Erythroblast (primary cell): Measurements from ENCODE around the gene CDH2.

Source experiments
- DNase-seq, 2 experiments: peaks; one replicate each; lab custom pipeline; 2025; lab: John Stamatoyannopoulos, UW
- GATA1 ChIP-seq: IDR thresholded peaks from 2 replicates; pipeline ENCODE4 v1.6.1; 2011; ENCODE audit warnings: low read depth, mild to moderate bottlenecking, control low read depth, low read length, moderate library complexity
- POLR2A ChIP-seq: IDR thresholded peaks from 2 replicates; pipeline ENCODE4 v1.6.1; 2011; ENCODE audit warnings: mild to moderate bottlenecking, low read length

Gene CDH2

DNA sequence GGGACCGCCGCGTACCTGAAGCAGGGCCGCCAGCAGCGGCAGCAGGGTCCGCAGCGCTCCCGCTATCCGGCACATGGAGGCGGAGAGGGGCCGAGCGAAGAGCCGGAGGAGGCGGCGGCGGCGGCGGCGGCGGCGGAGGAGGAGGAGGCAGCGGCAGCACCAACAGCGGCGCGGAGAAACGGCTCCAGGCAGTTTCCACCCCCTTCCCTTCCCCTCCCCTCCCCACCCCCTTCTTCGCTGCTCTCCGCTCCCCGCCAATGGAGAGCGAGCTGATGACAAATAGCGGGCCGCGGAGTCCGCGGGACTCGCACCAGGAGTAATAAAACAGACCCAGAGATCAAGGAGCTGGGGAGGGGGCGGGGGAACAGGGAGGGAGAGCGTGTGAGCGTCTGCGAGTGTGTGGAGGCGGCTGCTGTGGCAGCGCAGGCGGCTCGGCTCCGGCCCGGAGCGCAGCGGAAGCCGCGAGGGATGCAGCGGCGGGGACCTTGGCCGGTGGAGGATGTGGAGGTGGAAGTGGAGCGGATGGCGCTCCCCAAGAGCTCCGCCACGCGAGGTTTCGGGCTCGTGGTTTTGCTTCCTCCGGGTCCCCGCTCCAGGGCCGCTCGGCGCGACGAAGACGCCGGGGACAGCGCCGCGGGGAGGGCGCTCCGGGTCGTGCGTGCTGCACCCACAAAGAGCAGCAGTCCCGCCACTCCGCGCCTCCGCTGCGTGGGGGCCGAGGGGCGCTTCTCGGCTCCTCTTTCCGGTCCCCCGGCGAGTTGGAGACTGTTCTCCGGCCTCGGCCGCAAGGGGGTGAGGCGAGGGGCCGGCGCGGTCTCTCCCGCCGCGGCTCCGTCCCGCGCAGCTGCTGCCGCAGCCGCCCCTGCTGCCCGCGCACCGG is at the start of gene CDH2:
Gene CDH2 (minus strand): TSS at position 183 of the 880 bp plus-strand sequence. CDS start 108 bp downstream, at position 75.
- no peak for DNase-seq
- TF ChIP-seq POLR2A (no peak), GATA1 (no peak)

DNA sequence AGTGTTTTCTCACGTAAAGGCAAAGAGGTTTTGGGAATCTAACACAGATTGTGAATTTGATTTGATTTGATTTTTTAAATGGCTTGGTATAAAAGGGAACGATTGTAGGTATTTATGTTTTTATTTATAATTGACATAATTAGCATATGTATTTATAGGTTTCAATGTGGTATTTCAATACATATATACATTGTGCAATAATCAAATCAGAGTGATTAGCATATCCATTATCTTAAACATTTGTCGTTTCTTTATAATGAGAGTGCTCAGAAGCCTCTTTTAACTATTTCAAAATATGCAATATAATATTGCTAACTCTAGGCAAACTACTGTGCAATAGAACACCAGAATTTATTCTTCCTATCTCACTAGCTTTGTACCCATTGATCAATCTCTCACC is 35.1 kb upstream of the CDH2 start:
- no peak for TF ChIP-seq POLR2A
- TF ChIP-seq GATA1, result no peak

DNA sequence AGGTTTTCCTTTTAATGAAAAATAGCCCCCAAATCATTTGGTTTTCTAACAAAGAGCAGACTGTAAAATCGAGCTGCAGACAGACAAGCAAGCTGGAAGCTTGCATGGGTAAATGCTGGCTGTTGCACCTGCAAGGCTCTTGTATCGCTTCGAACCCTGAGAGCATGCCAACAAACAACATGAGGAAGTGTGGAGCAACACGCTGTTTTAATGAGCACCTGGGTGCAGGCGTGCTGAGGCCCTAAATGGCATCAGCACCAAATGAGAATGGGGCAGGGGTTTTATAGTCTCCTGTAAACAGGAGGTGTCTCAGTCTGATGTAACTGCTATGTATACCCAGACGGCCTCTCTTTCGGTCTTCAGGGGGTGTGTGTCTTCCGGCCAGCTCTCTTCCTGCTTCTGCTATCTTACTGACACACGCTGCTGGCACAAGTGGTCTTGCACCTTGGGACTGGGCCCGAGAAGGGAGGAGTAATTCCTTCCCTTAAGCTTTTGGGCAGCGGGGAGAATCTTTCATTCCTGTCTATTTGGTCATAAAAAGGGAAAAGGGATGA is 31.9 kb upstream of the CDH2 start:
- TF ChIP-seq GATA1 (no peak), POLR2A (no peak)
- DNase-seq, result no peak

More for the DNA sequence above, 35.1 kb upstream of the CDH2 start:
- DNase-seq, result no peak

DNA sequence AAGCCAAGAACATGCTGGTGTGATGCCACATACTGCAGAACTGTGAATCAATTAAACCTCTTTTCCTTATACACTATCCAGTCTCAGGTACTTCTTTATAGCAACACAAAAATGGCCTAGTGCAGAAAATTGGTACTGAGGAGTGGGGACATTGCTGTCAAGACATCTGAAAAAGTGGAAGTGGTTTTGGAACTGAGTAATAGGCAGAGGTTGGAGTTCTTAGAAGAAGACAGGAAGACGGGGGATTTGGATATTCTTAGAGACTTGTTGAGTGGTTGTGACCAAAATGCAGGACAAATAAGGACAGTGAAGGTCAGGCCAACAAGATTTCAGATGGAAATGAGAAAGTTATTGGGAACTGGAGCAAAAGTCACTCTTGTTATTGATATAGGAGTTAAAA is 31.3 kb upstream of the CDH2 start:
- no peak for DNase-seq
- no peak for TF ChIP-seq POLR2A
- no peak for TF ChIP-seq GATA1

DNA sequence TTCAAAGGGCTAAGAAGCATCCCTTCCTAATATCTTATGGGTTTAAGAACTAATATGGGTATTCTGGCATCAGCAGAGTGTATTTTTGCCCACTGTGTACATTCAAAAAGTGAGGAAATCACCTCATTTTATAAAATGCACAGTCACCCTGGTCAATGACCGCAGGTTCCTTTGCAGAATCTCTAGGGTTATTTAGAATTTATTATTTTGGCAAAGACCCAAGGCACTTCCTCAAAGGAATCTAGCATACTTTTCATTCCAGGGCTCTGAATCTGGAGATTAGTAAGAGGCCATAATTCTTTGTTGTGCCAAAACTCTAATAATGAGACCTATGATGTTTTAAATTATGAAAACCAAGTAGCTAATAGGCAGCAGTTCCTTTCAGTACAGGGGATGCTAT is 27.2 kb upstream of the CDH2 start:
- TF ChIP-seq GATA1, result no peak
- TF ChIP-seq POLR2A, result no peak
- no peak for DNase-seq

DNA sequence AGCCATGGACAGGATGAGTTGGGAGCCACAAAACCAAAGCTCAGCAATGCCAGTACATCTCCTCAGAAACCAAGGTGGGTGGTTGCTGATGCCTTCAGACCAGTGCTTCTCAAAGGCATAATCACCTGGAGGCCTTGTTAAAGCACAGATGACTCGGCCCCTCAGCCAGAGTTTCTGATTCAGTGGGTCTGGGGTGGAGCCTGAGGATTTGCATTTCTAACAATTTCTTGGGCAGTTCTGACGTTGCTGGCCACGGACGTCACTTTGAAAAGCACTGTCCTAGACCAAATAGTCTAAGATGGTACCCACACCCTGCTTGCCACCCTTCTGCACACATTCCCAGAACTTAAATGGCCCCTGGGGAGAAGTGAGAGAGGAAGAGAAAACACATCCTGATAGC is 24.1 kb upstream of the CDH2 start:
- DNase-seq, result no peak
- TF ChIP-seq POLR2A, result no peak
- no peak for TF ChIP-seq GATA1

DNA sequence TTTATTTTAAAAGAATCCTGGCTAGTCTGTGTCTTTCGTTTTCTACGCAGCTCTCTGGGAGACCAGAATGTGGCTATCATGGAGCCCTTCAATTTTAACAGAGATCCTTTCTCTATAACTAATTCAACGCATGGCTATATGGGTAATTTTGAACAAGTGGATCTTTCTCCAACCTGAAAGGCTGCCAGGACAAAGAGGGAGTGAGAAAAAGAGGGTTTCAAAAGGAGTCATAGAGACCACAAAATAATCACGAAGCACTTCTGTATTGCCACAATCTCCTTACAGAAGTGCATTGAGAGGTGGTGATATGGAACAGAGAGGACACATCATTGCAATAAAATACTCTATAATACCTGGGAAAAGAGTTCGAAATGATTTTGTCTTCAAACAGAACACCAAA is 21.7 kb upstream of the CDH2 start:
- no peak for DNase-seq
- TF ChIP-seq POLR2A (no peak), GATA1 (no peak)

DNA sequence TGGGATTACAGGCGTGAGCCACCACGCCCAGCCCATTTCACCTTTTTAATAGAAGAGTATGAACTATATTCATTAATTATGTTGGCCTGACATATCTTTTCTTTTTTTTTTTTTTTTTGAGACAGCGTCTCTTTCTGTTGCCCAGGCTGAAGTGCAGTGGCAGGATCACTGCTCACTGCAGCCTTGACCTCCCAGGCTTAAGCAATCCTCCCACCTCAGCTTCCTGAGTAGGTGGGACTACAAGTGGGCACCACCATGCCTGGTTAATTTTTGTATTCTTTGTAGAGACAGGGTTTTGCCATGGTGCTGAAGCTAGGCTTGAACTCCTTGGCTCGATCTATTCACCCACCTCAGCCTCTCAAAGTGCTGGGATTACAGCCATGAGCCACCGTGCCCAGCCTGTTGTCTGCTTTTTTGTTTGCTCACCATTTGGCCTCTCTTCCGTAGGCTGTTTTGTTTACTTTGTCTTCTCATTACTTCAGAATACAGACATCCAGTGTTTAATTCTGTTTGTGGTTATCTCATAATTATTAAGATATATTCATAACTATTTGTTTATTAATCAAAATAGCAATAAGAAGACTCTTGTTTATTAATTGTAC is 16.3 kb upstream of the CDH2 start:
- TF ChIP-seq GATA1 (no peak), POLR2A (no peak)
- no peak for DNase-seq

DNA sequence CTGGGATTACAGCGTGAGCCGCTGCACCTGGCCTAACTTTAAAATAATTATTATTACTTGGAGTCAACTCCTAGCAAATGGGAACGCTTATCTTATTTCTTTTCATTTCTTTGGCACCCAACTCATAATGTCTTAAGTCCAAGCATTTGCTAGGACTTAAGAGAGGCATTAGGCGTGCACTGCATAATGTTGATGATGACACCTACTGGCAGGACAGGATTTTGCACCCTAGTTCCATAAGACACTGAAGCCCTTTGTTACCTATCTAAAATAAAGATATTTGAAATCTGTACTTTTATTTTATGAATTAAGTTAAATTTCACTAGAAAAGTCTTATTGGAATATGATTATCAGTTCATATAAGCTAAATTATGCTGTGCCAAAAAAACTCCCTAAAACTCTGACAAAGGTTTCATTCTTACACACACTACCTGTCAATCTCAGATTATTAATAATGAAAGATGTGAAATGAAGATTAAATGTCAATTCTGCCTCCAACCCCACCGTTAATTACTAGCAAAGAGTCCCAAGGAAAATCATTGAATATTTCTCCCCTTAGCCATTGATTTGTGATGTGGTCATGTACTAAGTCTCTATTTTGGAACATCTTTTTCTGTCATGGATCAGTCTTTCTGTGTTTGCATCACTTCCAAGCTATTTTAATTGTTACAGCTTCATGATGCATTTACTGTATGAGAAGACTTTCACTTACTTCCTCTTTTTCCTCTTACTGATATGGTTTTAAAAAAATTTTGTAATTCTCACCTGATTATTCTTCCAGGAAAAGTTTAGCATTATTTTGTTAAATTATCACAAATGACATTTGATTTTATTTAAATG is 12.7 kb upstream of the CDH2 start:
- no peak for TF ChIP-seq GATA1
- no peak for TF ChIP-seq POLR2A
- DNase-seq, result peak; percentile 45 to 65

DNA sequence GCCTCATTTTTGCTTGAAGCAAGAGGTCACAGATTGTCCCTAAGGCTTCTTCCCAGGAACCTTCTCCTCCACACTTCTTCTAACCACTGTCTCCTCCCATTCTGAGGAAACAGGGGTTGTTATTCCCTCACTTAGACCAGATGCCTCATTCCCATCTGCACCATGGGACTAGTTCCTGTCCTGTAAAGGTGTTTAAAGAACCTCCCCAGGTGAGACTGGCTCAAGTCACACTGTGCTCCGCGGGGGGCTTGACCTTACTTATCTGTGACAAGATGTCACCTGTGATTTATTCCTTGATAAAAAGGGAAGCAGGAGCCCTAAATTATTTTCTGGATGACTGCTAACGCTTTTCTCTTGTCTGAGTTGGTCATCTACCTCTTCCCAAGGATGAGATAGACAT is 8.2 kb upstream of the CDH2 start:
- TF ChIP-seq GATA1 (no peak), POLR2A (no peak)
- DNase-seq, result no peak

DNA sequence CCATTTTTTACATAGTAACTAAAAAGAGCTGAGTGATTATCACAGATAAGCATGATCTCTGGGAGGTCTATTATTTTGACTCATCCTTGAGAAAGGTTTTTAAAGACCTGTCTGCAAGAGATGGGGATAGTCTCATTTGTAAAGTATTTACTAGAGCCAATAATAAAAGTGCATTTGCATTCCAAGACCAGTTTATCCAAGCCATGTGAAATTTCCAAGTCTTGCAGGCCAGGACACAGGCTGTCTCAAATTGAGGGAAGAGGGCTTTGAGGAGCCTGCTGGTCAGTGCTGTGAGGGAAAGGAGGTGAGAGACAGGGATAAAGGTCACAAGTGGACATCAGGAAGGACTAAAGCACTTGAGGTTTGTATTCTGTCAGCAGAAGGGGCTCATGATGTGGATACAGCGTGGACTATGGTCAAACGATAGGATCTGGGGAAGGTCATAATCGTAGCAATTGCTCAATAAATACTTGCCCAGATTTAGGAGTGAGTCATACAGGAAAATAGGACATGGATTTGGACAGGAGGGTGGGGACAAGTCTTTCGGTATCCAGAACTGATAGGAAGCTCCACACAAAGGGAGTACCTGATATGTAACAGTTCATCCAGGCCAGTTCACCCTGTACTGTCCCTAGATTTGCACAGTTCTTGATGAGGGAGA is 6.6 kb upstream of the CDH2 start:
- DNase-seq, result no peak
- no peak for TF ChIP-seq POLR2A
- TF ChIP-seq GATA1, result no peak

DNA sequence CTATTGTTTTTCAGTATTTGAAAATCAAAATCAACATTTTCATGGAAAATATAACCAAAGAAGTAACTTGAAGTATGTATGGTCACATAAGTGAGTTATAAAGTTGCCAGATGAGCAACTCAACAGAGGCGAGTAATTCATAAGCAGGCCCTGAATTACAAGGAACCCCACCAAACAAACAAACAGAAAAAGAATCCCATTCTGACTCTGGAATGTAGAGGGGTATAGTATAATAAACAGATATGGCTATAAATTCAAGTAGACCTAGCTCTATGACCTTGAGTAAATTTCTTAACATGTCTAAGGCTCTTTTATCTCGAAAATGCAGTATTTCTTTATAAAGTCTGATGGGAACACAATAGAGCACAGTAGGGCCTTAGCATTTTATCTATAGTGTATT is 4.7 kb upstream of the CDH2 start:
- DNase-seq, result no peak
- TF ChIP-seq GATA1 (no peak), POLR2A (no peak)

DNA sequence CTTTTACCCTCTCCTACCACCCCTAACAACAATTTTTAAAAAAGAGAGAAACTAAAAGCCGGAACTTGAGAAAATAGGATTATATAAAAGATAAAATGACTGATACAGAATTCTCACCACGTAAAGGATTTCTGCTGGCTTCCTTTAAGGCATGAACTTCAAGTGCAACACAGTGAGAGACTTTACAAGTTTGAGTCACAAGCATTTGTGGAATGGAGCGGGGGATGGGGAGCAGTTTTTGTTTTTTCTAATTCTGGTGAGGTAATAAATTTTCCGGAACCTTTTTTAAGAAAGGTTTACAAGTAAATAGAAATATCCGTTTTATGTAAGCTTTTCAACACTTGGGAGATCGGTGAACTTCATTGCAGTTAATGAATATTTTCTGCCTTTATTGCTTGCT is 1.8 kb upstream of the CDH2 start:
- no peak for DNase-seq
- TF ChIP-seq POLR2A, result no peak
- no peak for TF ChIP-seq GATA1
